ENCODE data around the gene SPAG4.

Gene SPAG4

DNA sequence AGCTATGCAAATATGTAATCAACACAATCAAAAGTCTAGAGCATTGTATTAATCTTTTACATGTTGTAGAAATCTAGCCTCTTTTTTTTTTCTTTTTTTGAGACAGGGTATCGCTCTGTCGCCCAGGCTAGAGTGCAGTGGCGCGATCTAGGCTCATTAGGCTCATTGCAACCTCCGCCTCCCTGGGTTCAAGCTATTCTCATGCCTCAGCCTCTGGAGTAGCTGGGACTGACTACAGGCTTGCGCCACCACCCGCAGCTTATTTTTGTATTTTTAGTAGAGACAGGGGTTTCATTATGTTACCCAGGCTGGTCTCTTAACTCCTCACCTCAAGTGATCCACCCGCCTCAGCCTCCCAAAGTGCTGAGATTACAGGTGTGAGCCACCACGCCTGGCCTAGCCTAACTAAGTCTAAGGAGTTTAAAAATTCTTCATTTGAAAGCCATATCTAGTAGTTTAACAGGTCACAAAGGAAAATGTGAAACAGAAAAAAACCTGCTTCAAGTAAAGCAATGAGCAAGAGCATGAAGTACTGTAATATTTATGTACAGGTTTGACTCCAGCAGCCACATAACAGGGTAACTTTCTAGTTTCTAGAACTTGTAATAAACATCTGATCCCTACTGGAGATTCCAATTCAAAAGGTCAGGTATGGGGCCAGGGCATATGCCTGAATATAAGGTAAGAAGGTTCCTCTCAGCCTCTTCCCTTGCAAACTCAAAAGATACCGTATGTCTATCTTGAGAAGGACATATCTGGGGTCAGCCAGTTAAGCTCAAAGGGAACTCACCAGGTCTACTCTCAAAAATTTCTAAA, 44.7 kb downstream of the SPAG4 start:
- no peak for DNase-seq

DNA sequence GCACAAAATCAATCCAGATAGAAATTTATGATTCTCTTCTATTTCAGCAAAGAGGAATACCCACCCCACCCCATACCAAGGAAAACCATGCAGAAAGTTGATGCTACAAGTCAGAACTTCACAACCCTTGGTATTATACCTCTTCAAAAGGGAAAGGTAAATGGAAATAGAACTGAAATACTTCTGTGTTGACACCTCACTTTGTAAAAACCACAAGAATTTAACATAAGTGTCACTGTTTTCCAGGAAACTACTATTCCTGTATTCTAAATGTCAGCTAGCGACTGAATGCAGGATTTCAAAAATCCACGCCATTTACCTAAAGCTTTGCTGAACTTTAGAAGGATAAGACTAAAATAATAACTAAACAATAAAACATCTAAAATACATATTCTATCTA, 45.4 kb downstream of the SPAG4 start:
- DNase-seq, result no peak

- no peak for DNase-seq
Observed at GRCh38 chr20:35661908-35662307, 46.3 kb downstream of the SPAG4 start.

- DNase-seq, result no peak
Observed at GRCh38 chr20:35662551-35662950, 46.9 kb downstream of the SPAG4 start.

DNA sequence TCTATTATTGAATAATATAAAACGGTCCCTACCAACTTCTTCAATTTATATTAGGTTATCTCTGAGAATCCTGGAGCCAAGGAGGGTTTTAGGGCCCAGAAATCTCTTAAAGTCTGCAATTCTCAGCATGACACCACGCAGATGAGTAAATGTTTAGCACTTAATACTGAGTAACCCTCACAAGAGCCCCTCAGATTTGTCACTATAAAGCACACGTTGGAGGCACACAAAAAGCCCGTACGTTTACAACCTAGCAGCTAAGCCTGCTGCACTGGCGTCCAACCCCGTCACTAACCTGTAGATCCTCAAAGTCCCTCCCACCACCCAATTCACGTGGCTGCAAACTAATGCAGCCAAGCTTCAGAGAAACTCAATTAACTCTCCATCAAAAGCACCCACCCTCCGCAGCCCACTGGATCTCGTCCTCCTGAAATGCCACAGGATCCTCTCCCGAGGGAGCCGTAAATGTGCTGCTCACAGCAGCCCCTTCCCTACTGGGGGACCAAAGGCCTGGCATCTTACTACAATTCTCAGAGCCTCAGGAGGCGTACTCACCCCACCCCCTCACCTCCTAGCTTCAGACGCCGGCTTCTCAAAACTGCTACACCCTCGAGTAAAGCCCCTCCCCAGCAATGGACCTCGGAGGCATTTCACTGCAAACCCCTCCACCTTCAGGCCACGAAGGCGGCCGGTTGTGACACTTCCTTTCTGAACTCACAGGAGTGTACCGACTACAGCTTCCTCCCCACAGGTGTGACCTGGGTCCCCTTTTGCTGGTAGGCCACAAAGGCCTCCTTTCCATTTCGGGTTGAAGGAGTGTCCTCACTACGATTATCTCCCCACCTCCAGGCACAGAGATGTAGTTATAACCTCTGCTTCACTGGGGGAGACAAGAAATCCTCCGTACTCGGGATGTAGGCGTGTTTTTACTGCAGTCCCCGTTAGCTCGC, 48.2 kb downstream of the SPAG4 start:
- peak; percentile 51 to 55 for DNase-seq

- DNase-seq, result peak; percentile 88 to 90
Observed at GRCh38 chr20:35664466-35665206, 49.0 kb downstream of the SPAG4 start, which contains the start of the genes CPNE1 and RBM12. Gene CPNE1 (minus strand): TSS chr20:35664900. CDS start chr20:35632923, 31,977 bp downstream. Gene RBM12 (minus strand): TSS chr20:35664900. CDS start chr20:35655322, 9,578 bp downstream.

- DNase-seq, result no peak
Observed at GRCh38 chr20:35665949-35666288, 50.3 kb downstream of the SPAG4 start.

DNA sequence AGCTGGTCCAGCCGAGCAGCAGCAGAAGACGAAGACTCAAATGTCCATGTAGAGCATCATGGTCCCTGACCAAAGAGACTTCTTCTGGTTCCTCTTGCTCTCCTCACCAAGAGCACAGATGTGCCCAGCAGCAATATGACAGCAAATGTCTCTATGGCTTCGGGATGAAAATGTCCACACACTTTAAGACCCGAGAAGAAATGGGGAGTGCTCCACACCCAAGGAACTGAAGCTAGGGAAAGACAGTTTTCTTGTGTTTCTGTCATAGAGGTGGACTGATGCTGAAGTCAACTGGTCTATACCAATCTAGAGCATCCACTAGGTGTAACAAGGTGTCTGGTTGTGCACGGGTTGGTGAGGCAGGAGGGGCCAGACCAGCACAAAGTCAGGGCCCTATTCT, 53.6 kb downstream of the SPAG4 start:
- no peak for DNase-seq

- no peak for DNase-seq
Observed at GRCh38 chr20:35669681-35670080, 54.1 kb downstream of the SPAG4 start.

All from activated CD4-positive, alpha-beta T cell treated with anti-CD3 and anti-CD28 coated beads, Interleukin-2, amount 50 U/mL, for 4 hours (primary cell).